Glomerular endothelial cell (primary cell): ENCODE results near the gene EXPH5. TPM values are rescaled to one million over a fixed set of nuclear protein-coding genes. Genes with fewer than 3 reads are reported as not detected.

Experiments used
- DNase-seq: peaks from one replicate; pipeline ENCODE4 v3.0.0-alpha.2; 2011; ENCODE audit warnings: low read depth, low spot score; ENCODE audit errors: extremely low read depth
- total RNA-seq: library from RNA; depleted of rRNA; stranded (reverse); fragments of >200 nt; gene quantifications from 2 replicates; pipeline ENCODE4 v1.2.3, GENCODE V29; 2015

Gene EXPH5
- total RNA-seq, 1 donor from 2014 or later = 0.82 TPM

GRCh38 chr11:108486331-108486730 lies 107.2 kb downstream of the EXPH5 start:
- DNase-seq = no peak

GRCh38 chr11:108483163-108483562 lies 110.4 kb downstream of the EXPH5 start:
- no peak for DNase-seq

- DNase-seq = no peak
Measured at GRCh38 chr11:108474664-108475463, 118.7 kb downstream of the EXPH5 start.

- DNase-seq = no peak
Measured at GRCh38 chr11:108472681-108473080, 120.9 kb downstream of the EXPH5 start.

- DNase-seq = no peak
Measured at GRCh38 chr11:108468478-108468864, 125.1 kb downstream of the EXPH5 start.

GRCh38 chr11:108467091-108467823 lies 126.3 kb downstream of the EXPH5 start, which contains the start of gene C11orf65:
Gene C11orf65 (minus strand): TSS chr11:108467529. CDS start chr11:108461559, 5,970 bp downstream.
- peak; percentile 89 for DNase-seq

- no peak for DNase-seq
Measured at GRCh38 chr11:108466405-108466804, 127.2 kb downstream of the EXPH5 start.

Other genes starting within 250 kb of the EXPH5 start
- gene C11orf65, start 126.2 kb downstream of the EXPH5 start, total RNA-seq = not detected in 2 replicates
- 18.5 and 23.9 TPM in 2 replicates for gene POGLUT3, start 95.4 kb downstream of the EXPH5 start, total RNA-seq
- gene DDX10, start 71.3 kb upstream of the EXPH5 start, total RNA-seq = 20.0 and 32.7 TPM in 2 replicates